HEK293 (cell line): Measurements from ENCODE around the gene ITPKB.

Experiments used
- CTCF ChIA-PET: fragments of 350-600 bp; formaldehyde crosslinking; extraction: SDS; loops from one replicate; lab custom pipeline; 2021; ENCODE audit warnings: antibody characterized with exemption; lab: Yijun Ruan, JAX
- POLR2A ChIA-PET: fragments of 300-600 bp; formaldehyde crosslinking; extraction: SDS; loops from one replicate; lab custom pipeline; 2020; ENCODE audit warnings: antibody characterized with exemption, inconsistent platforms; lab: Yijun Ruan, JAX
- H3K27ac ChIP-seq: fragments of 200-500 bp; sonication (Bioruptor generic); 2 replicates; pipeline ENCODE4 v1.5.1; 2014; ENCODE audit warnings: low read depth, low read length, control low read depth, inconsistent platforms; ENCODE audit errors: extremely low read depth
- H3K36me3 ChIP-seq, 2 experiments: fragments of 200-500 bp in 1 of 2; sonication (Bioruptor generic) in 1 of 2; 1 replicate in 1 of 2; 2 replicates in 1 of 2; pipeline ENCODE4 v1.5.1; 2014 to 2017; ENCODE audit warnings: inconsistent platforms in 2 of 2, low read length in 2 of 2; ENCODE audit not compliant: control insufficient read depth in 2 of 2, insufficient read depth in 1 of 2
- H3K4me1 ChIP-seq: fragments of 200-500 bp; sonication (Bioruptor generic); 2 replicates; pipeline ENCODE4 v1.5.1; 2014; ENCODE audit warnings: mild to moderate bottlenecking, low read length, inconsistent platforms; ENCODE audit not compliant: control insufficient read depth, insufficient read depth
- H3K4me3 ChIP-seq: 2 replicates; pipeline ENCODE4 v1.5.1; 2011; ENCODE audit warnings: low read depth, mild to moderate bottlenecking, control low read depth, low read length, moderate library complexity
- H3K9me3 ChIP-seq: fragments of 200-500 bp; sonication (Bioruptor generic); 2 replicates; pipeline ENCODE4 v1.5.1; 2014; ENCODE audit warnings: low read depth, low read length, inconsistent platforms; ENCODE audit not compliant: control insufficient read depth, insufficient read depth
- BCL11A ChIP-seq: fragments of 450-650 bp; formaldehyde crosslinking; IDR thresholded peaks from 2 replicates; pipeline ENCODE4 v1.5.1; 2016; ENCODE audit warnings: low read depth, missing biosample characterization, missing genetic modification characterization
- HOXD13 ChIP-seq: sonication (generic); formaldehyde crosslinking; IDR thresholded peaks from 2 replicates; pipeline ENCODE4 v1.8.0; 2022; ENCODE audit warnings: missing genetic modification reagents, borderline replicate concordance
- SCRT1 ChIP-seq: fragments of 450-650 bp; formaldehyde crosslinking; IDR thresholded peaks from 2 replicates; pipeline ENCODE4 v1.5.1; 2016; ENCODE audit warnings: missing biosample characterization, missing genetic modification characterization, borderline replicate concordance
- SCRT2 ChIP-seq: fragments of 450-650 bp; formaldehyde crosslinking; IDR thresholded peaks from 2 replicates; pipeline ENCODE4 v1.5.1; 2016; ENCODE audit warnings: missing biosample characterization, missing genetic modification characterization
- WT1 ChIP-seq: fragments of 450-650 bp; formaldehyde crosslinking; IDR thresholded peaks from 2 replicates; pipeline ENCODE4 v1.5.1; 2016; ENCODE audit warnings: missing biosample characterization, missing genetic modification characterization
- ZBTB17 ChIP-seq: fragments of 450-650 bp; formaldehyde crosslinking; IDR thresholded peaks from 2 replicates; pipeline ENCODE4 v1.5.1; 2016; ENCODE audit warnings: missing biosample characterization, missing genetic modification characterization
- ZBTB20 ChIP-seq: fragments of 450-650 bp; formaldehyde crosslinking; IDR thresholded peaks from 2 replicates; pipeline ENCODE4 v1.5.1; 2016; ENCODE audit warnings: missing biosample characterization, missing genetic modification characterization
- ZBTB7A ChIP-seq: fragments of 450-650 bp; formaldehyde crosslinking; IDR thresholded peaks from 2 replicates; pipeline ENCODE4 v1.5.1; 2016; ENCODE audit warnings: low read depth, missing biosample characterization, missing genetic modification characterization
- ZFHX2 ChIP-seq: fragments of 450-650 bp; formaldehyde crosslinking; conservative IDR thresholded peaks from 2 replicates; pipeline ENCODE4 v1.5.1; 2016; ENCODE audit warnings: missing biosample characterization, missing genetic modification characterization
- ZNF169 ChIP-seq: fragments of 450-650 bp; formaldehyde crosslinking; IDR thresholded peaks from 2 replicates; pipeline ENCODE4 v1.5.1; 2016; ENCODE audit warnings: missing biosample characterization, missing genetic modification characterization
- ZNF274 ChIP-seq, 2 experiments: fragments of 200-500 bp in 1 of 2; fragments of 450-650 bp in 1 of 2; sonication (Bioruptor generic) in 1 of 2; formaldehyde crosslinking in 1 of 2; IDR thresholded peaks; 2 replicates each; pipeline versions ENCODE4 v1.5.1 to v1.6.1; 2014 to 2016; ENCODE audit warnings: borderline replicate concordance in 1 of 2, inconsistent platforms in 1 of 2, low read length in 1 of 2, missing biosample characterization in 1 of 2, missing genetic modification characterization in 1 of 2
- ZNF354C ChIP-seq: fragments of 450-650 bp; formaldehyde crosslinking; IDR thresholded peaks from 2 replicates; pipeline ENCODE4 v1.5.1; 2016; ENCODE audit warnings: missing biosample characterization, missing genetic modification characterization, low read depth, borderline replicate concordance
- ZNF366 ChIP-seq: fragments of 450-650 bp; formaldehyde crosslinking; conservative IDR thresholded peaks from 2 replicates; pipeline ENCODE4 v1.5.1; 2016; ENCODE audit warnings: missing biosample characterization, missing genetic modification characterization
- ZNF394 ChIP-seq: fragments of 450-650 bp; formaldehyde crosslinking; IDR thresholded peaks from 2 replicates; pipeline ENCODE4 v1.5.1; 2016; ENCODE audit warnings: missing biosample characterization, missing genetic modification characterization, mild to moderate bottlenecking, moderate library complexity, borderline replicate concordance
- ZNF571 ChIP-seq: fragments of 450-650 bp; formaldehyde crosslinking; IDR thresholded peaks from 2 replicates; pipeline ENCODE4 v1.5.0; 2017; ENCODE audit warnings: missing biosample characterization, missing genetic modification characterization
- ZNF623 ChIP-seq: fragments of 450-650 bp; formaldehyde crosslinking; IDR thresholded peaks from 2 replicates; pipeline ENCODE4 v1.5.1; 2016; ENCODE audit warnings: missing biosample characterization, missing genetic modification characterization
- ZNF624 ChIP-seq: fragments of 450-650 bp; formaldehyde crosslinking; IDR thresholded peaks from 2 replicates; pipeline ENCODE4 v1.5.1; 2017; ENCODE audit warnings: missing biosample characterization, missing genetic modification characterization
- ZNF639 ChIP-seq: fragments of 450-650 bp; formaldehyde crosslinking; IDR thresholded peaks from 2 replicates; pipeline ENCODE4 v1.5.1; 2016; ENCODE audit warnings: missing biosample characterization, missing genetic modification characterization
- ZNF670 ChIP-seq: fragments of 450-650 bp; formaldehyde crosslinking; IDR thresholded peaks from 2 replicates; pipeline ENCODE4 v1.5.1; 2016; ENCODE audit warnings: missing biosample characterization, missing genetic modification characterization, low read depth
- ZNF701 ChIP-seq: fragments of 450-650 bp; formaldehyde crosslinking; IDR thresholded peaks from 2 replicates; pipeline ENCODE4 v1.5.1; 2016; ENCODE audit warnings: missing biosample characterization, missing genetic modification characterization
- ZNF704 ChIP-seq: fragments of 450-650 bp; formaldehyde crosslinking; IDR thresholded peaks from 2 replicates; pipeline ENCODE4 v1.5.1; 2016; ENCODE audit warnings: missing biosample characterization, missing genetic modification characterization
- ZNF707 ChIP-seq: fragments of 450-650 bp; formaldehyde crosslinking; IDR thresholded peaks from 2 replicates; pipeline ENCODE4 v1.5.1; 2016; ENCODE audit warnings: missing biosample characterization, missing genetic modification characterization
- ZNF837 ChIP-seq: fragments of 450-650 bp; formaldehyde crosslinking; IDR thresholded peaks from 2 replicates; pipeline ENCODE4 v1.5.1; 2016; ENCODE audit warnings: missing biosample characterization, missing genetic modification characterization
- ZSCAN4 ChIP-seq: fragments of 450-650 bp; formaldehyde crosslinking; IDR thresholded peaks from 2 replicates; pipeline ENCODE4 v1.5.1; 2017; ENCODE audit warnings: missing biosample characterization, missing genetic modification characterization

ITPKB gene

DNA sequence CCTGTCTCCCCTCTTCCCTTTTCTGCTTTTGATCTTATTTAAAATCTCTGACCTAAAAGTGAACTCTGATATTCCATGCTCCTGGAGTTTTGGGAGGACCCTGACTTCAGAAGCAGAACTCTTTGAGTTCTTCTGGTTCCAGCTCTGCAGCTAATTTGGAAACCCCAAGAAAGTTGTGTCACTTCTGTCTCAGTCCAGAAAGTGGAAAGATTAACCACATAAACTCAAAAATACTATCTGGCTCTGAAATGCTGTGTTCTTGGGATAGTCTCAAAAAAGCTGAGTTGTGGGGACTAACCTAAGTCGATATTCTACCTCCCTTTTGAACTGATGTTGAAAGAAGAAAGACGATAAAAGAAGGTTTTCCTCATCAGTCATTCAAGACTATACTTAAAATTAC lies 59.8 kb downstream of the ITPKB start:
- Histone ChIP-seq H3K9me3 (no peaks in the 10 kb centered on the region), H3K36me3 (no peaks in the 10 kb centered on the region), H3K4me3 (no peak overlapping the region), H3K27ac (no peak overlapping the region), H3K4me1 (peaks cover 8% of the 10 kb centered on the region)
- POLR2A ChIA-PET: interaction anchor here (1.2 kb wide), 1 partner anchor 21 kb away, joined by 6 read pairs; no protein-coding TSS in a partner anchor
- CTCF ChIA-PET: no interaction called here
- no peak for TF ChIP-seq ZNF837 (tag by site-specific recombination)
- TF ChIP-seq ZSCAN4 (tag by site-specific recombination): no peak
- TF ChIP-seq WT1: no peak
- TF ChIP-seq SCRT2 (tag by site-specific recombination): no peak
- no peak for TF ChIP-seq ZNF623 (tag by site-specific recombination)

- TF ChIP-seq ZBTB7A (tag by site-specific recombination) (no peak), SCRT1 (tag by site-specific recombination) (no peak), HOXD13 (CRISPR knock-in tag) (no peak)
- Histone ChIP-seq H3K36me3 (no peaks in the 10 kb centered on the region), H3K4me3 (no peak overlapping the region), H3K9me3 (no peaks in the 10 kb centered on the region), H3K27ac (no peak overlapping the region), H3K4me1 (peaks cover 8% of the 10 kb centered on the region)
- ChIA-PET CTCF (interaction anchor here (0.6 kb wide), 1 partner anchor 22 kb away, joined by 4 read pairs; no protein-coding TSS in a partner anchor), POLR2A (no interaction called here)
Observed at GRCh38 chr1:226678701-226679100, 60.4 kb downstream of the ITPKB start.

DNA sequence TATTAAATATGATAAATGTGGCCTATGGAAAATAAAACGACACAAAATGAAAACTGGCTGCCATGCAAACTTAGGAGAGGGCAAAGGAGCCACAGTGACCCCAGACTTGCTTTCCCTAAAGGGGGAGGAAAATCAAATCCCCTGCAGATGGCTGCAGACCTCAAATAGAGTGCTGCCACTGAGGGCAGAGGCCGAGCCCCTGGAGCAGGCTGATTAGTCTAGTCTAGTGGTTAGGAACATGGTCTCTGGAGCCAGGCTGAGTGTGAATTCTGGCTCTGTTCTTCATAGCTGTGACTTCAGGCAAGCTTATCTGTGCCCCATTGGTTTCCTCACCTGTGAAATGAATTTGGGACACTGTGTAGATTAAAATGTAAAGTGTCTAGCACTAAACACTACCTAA lies 60.8 kb downstream of the ITPKB start:
- ChIA-PET CTCF (interaction anchor here (0.6 to 1.0 kb wide), 3 partner anchors 23 to 270 kb away, joined by 3 to 4 read pairs (median 4); partner anchors contain the start of gene PARP1), POLR2A (no interaction called here)
- Histone ChIP-seq H3K4me3 (no peak overlapping the region), H3K4me1 (peaks cover 8% of the 10 kb centered on the region), H3K36me3 (no peaks in the 10 kb centered on the region), H3K9me3 (no peaks in the 10 kb centered on the region), H3K27ac (no peak overlapping the region)
- TF ChIP-seq ZNF274 (IDR thresholded peaks at IDR 0.05; ENCODE audit: low read length) (no peak), ZNF274 (tag by site-specific recombination; IDR thresholded peaks at IDR 0.05; ENCODE audit: borderline replicate concordance) (no peak), ZNF639 (no peak), ZNF169 (no peak), HOXD13 (CRISPR knock-in tag) (no peak), ZFHX2 (tag by site-specific recombination) (no peak), ZNF366 (tag by site-specific recombination) (no peak), BCL11A (no peak), ZNF624 (tag by site-specific recombination) (no peak), ZNF704 (no peak), ZBTB20 (tag by site-specific recombination) (no peak), ZNF354C (tag by site-specific recombination) (no peak), ZNF701 (tag by site-specific recombination) (no peak), ZNF670 (tag by site-specific recombination) (no peak), ZBTB17 (tag by site-specific recombination) (no peak), ZNF707 (no peak), ZNF394 (tag by site-specific recombination) (no peak), ZNF571 (tag by site-specific recombination) (no peak)
